SK-N-MC (cell line): ENCODE measurements around the gene IL36G.
"Not testable (repeated sequence)": the region's sequence is repeated elsewhere in the genome, so short reads cannot be mapped to it uniquely, and the experiment has no call there.

Source experiments
- DNase-seq: peaks from one replicate; pipeline ENCODE4 v3.0.0-alpha.2; 2011; ENCODE audit warnings: low read depth, low spot score
- H3K27ac ChIP-seq: fragments of 200-600 bp; sonication (generic); 2 replicates; pipeline ENCODE4 v1.5.1; 2016; ENCODE audit warnings: mixed run types
- H3K36me3 ChIP-seq: fragments of 200-600 bp; sonication (generic); 2 replicates; pipeline ENCODE4 v1.6.1; 2017; ENCODE audit warnings: antibody characterized with exemption, low read length, mixed read lengths; ENCODE audit not compliant: insufficient read depth
- H3K4me3 ChIP-seq: fragments of 200-600 bp; sonication (generic); 2 replicates; pipeline ENCODE4 v1.5.1; 2016
- H3K9ac ChIP-seq: fragments of 200-600 bp; sonication (generic); 2 replicates; pipeline ENCODE4 v1.8.0; 2017; ENCODE audit warnings: mixed run types, mixed read lengths; ENCODE audit not compliant: insufficient read length
- H3K9me3 ChIP-seq: fragments of 200-600 bp; sonication (generic); 2 replicates; pipeline ENCODE4 v1.6.1; 2017; ENCODE audit warnings: low read depth, mild to moderate bottlenecking, antibody characterized with exemption, low read length, moderate library complexity, mixed read lengths
- EZH2 ChIP-seq: fragments of 200-600 bp; sonication (generic); IDR thresholded peaks from one replicate; pipeline ENCODE4 v1.6.1; 2017; ENCODE audit warnings: antibody characterized with exemption
- FOXP2 ChIP-seq: optimal IDR thresholded peaks from 2 replicates; pipeline ENCODE3; 2011; ENCODE audit warnings: mild to moderate bottlenecking, moderate library complexity; ENCODE audit not compliant: insufficient read depth; ENCODE audit errors: extremely low read length, control extremely low read depth
- POLR2AphosphoS5 ChIP-seq: IDR thresholded peaks from 2 replicates; pipeline ENCODE4 v1.6.1; 2012; ENCODE audit warnings: mild to moderate bottlenecking, low read depth, low read length, borderline replicate concordance

Gene IL36G

DNA sequence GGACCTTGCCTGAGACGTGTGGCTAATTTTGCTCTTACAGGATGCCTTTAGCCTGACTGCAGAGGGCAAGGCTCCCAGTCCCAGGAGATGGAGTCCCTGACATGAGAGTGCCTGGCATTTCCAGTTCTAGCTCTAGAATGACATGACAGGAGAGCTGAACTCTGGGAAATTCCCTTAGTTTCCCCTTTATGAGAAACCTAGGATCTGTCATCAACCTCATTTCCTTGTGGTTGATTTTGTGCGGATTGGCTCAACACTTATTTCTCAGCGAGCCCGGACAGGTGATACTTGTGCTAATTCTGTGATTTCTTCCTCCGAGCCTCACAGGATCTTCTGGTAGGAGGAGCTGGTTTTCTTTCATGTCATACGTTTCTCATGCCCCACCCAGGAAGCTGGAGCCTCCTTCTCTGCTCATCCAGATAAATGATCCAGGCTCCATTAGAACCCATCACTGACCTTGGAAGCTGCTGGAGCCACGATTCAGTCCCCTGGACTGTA is at the start of gene IL36G:
Gene IL36G (plus strand): TSS at position 448 of the 498 bp plus-strand sequence. CDS start 633 bp downstream, outside the sequence.
- H3K4me3 ChIP-seq = no peak within 1 kb of the TSS
- no peak within 1 kb of the TSS for H3K9ac ChIP-seq
- no peaks in the 10 kb centered on the region for H3K36me3 ChIP-seq
- no peak within 1 kb of the TSS for H3K27ac ChIP-seq
- H3K9me3 ChIP-seq = no peaks in the 10 kb centered on the region
- TF ChIP-seq POLR2AphosphoS5 = no peak
- no peak for TF ChIP-seq FOXP2
- no peak for TF ChIP-seq EZH2
- DNase-seq = no peak

DNA sequence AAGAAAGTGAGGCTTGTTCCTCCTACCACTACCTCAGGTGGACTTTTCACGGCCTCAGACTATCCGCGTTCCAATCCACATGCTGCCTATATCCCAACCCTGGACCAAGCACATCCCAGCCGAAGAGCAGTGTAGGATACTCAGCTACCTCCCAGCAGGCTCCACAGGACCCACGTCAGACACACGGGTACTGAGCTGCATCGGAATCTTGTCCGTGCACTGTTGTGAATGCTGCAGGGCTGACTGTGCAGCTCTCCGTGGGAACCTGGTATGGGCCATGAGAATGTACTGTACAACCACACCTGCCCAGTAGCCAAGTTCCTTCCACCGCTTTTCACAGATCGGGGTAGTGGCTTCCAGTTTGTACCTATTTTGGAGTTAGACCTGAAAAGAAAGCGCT is 44.5 kb upstream of the IL36G start:
- H3K4me3 ChIP-seq = no peak overlapping the region
- no peaks in the 10 kb centered on the region for H3K9me3 ChIP-seq
- no peak overlapping the region for H3K9ac ChIP-seq
- TF ChIP-seq FOXP2 = no peak
- TF ChIP-seq POLR2AphosphoS5 = no peak
- no peak for TF ChIP-seq EZH2
- H3K36me3 ChIP-seq = no peaks in the 10 kb centered on the region
- no peak overlapping the region for H3K27ac ChIP-seq
- DNase-seq = no peak

DNA sequence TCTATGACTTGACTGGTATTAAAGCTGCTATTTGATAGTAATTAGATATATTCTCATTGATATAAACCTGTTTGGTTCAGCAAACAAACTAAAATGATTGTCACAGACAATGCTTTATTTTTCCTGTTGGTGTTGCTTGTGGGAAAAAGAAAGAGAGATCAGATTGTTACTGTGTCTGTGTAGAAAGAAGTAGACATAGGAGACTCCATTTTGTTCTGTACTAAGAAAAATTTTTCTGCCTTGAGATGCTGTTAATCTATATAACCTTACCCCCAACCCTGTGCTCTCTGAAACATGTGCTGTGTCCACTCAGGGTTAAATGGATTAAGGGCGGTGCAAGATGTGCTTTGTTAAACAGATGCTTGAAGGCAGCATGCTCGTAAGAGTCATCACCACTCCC is 43.7 kb upstream of the IL36G start:
- H3K27ac ChIP-seq, H3K4me3 ChIP-seq, H3K9ac ChIP-seq, H3K36me3 ChIP-seq, H3K9me3 ChIP-seq, DNase-seq: not testable (repeated sequence)

DNA sequence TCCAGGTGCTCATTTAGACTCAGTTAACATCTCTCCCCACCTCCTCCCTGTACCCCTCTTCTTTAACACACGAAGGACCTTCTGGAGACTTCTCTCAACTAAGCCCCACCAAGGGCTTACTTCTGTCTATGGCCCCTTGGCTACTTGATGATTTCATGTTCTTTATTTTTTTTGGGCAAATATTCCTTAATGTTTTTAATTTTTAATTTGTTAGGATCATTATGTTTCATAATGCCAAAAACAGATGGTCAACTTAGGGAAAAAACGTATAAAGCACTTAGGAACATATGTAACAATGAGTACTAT is 40.9 kb upstream of the IL36G start:
- TF ChIP-seq FOXP2 (no peak), POLR2AphosphoS5 (no peak), EZH2 (no peak)
- Histone ChIP-seq H3K9me3 (no peaks in the 10 kb centered on the region), H3K27ac (no peak overlapping the region), H3K9ac (no peak overlapping the region), H3K36me3 (no peaks in the 10 kb centered on the region), H3K4me3 (no peak overlapping the region)
- no peak for DNase-seq

DNA sequence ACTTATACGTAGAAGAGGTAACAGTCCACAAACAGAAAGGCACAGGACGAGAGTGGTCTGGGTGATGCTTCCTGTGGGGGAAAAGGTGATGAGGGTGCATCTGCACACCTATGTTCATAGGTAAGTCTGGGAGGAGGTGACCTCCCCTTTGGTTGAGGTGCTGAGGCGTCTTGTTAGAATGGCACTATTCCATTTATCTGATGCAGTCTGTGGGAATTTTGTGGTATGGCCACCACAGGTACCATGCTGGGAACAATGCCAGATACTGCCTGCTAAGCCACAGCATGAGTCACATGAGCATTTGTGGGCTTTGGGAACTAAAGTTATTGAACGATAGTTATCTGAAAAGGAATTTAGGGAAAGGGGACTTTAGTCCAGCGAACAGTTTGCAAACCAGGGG is 38.9 kb upstream of the IL36G start:
- no peak overlapping the region for H3K9ac ChIP-seq
- no peak for DNase-seq
- H3K4me3 ChIP-seq = no peak overlapping the region
- no peak overlapping the region for H3K27ac ChIP-seq
- TF ChIP-seq POLR2AphosphoS5 (no peak), EZH2 (no peak), FOXP2 (no peak)
- no peaks in the 10 kb centered on the region for H3K9me3 ChIP-seq
- no peaks in the 10 kb centered on the region for H3K36me3 ChIP-seq

DNA sequence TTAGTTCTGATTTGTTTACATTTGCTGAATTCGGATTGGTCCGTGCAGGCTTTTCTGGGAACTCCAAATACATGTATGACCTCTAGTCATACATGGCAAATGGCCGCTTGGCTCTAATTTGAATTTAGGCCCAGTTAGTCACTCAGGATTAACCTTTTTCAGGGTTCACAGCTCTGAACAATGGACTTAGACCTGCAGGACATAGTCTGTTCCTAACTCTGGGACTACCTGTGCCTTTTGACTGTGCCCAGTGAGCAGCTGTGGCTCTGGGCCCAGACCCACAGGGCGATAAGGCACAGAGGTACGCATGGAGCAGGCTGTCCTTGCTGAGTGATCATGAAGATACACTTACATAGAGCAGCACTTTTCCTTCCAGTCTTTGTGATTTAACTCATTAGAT is 38.4 kb upstream of the IL36G start:
- Histone ChIP-seq H3K4me3 (no peak overlapping the region), H3K36me3 (no peaks in the 10 kb centered on the region), H3K9ac (no peak overlapping the region), H3K9me3 (no peaks in the 10 kb centered on the region), H3K27ac (no peak overlapping the region)
- DNase-seq = no peak
- no peak for TF ChIP-seq FOXP2
- no peak for TF ChIP-seq POLR2AphosphoS5
- TF ChIP-seq EZH2 = no peak

DNA sequence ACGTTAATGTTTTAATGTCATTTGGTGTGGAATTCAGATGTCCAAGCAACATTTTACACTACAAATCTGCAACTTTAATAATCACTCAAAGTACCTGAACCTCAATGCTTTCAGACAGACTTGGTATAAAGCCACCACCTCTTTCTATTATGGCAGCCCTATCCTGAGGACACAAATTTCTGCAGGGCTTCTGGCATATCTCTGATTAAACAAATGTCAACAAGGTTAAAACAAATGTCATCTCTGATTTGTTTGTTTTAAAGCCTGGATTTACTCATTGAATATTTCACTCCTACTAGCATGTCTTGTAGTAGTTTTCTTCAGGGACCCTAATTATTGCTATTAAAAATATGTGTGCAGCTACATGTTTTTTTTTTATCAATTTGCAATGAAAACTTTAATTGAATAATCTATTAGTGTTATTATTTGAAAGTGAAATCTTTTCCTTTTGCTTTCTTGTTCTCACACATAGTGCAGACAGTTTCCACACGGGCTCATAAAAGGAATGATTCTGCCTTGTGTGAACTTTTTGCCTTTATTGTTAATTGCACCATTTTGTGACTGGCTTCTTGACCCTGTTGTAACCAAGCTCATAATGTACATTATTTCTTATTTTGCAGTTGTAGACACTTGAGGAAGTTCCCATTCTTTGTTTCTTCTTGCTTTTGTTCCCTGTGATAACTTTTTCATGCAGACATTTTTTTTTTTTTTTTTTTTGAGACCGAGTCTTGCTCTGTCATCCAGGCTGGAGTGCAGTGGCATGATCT is 36.8 kb upstream of the IL36G start:
- H3K4me3 ChIP-seq = no peak overlapping the region
- no peak overlapping the region for H3K9ac ChIP-seq
- H3K27ac ChIP-seq = no peak overlapping the region
- H3K9me3 ChIP-seq = peaks cover 6% of the 10 kb centered on the region; the same call in 1 of the 2 replicates
- no peak for DNase-seq
- no peak for TF ChIP-seq FOXP2
- no peak for TF ChIP-seq EZH2
- no peak for TF ChIP-seq POLR2AphosphoS5
- no peaks in the 10 kb centered on the region for H3K36me3 ChIP-seq

DNA sequence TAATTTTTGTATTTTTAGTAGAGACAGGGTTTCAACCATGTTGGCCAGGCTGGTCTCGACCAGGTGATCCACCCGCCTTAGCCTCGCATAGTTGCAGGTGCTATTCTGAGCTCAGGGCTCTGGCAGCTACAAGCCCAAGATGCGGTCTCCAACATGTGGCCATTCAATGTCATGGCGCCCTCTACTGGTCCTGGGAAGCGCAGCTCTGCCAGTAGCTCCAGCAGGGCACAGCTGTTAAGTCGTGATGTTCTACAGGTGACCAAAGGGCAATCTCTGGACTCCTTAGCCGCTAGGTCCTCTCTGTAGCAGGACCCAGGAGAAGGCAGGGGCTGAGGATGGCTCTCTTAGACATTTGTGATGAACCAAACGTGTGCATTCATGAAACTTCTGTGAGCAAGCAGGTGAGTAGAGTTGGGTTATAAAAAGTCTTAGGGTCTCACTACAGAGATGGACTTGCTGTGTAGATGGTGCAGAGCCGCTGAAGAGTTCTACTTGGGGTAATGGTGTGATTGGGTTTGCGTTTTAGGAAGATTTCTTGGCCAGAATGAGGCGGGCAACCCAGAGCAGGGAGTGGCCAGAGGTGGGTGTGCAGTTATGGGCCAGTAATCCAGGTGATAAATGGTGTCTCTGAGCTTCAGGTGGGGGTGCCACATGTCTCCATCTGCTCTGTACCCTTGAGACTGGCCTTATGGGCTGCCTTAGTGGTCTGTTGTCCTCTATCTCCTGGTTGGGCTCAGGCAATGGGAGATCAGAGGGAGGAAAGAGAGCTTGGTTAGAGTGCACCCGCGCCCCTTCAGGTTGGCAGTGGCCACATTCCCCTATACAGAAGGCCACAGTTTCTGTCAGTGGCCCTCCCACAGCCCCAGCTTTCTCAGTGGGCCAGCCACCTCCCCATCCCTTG is 35.8 kb upstream of the IL36G start:
- H3K27ac ChIP-seq = no peak overlapping the region
- no peaks in the 10 kb centered on the region for H3K36me3 ChIP-seq
- no peak overlapping the region for H3K9ac ChIP-seq
- no peak for TF ChIP-seq POLR2AphosphoS5
- no peak for TF ChIP-seq EZH2
- TF ChIP-seq FOXP2 = no peak
- no peak overlapping the region for H3K4me3 ChIP-seq
- peaks cover 6% of the 10 kb centered on the region; the same call in 1 of the 2 replicates for H3K9me3 ChIP-seq
- peak; percentile 20 for DNase-seq

DNA sequence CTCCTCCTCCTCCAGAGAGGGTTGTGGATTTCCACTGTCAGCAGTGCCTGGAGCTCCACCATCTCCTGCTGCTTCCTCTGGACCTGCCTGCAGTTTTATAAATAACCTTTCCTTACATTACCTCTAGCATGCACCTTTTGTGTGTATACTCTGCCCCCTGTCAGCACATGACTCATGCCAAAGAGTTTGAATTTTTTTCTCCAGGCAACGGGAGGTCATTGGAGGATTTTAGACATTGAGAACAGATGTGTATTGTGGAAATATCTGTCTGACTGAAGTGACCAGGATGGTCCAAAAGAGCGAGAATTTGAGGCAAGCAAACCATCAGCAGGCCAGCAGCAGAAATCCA is 35.2 kb upstream of the IL36G start:
- H3K36me3 ChIP-seq = no peaks in the 10 kb centered on the region
- no peak overlapping the region for H3K4me3 ChIP-seq
- TF ChIP-seq EZH2 (no peak), POLR2AphosphoS5 (no peak), FOXP2 (no peak)
- no peak overlapping the region for H3K27ac ChIP-seq
- no peak for DNase-seq
- peaks cover 6% of the 10 kb centered on the region; the same call in 1 of the 2 replicates for H3K9me3 ChIP-seq
- H3K9ac ChIP-seq = no peak overlapping the region
